OCI-LY3 (cell line): ENCODE measurements around the gene SYTL3.
"Not testable (repeated sequence)": the region's sequence is repeated elsewhere in the genome, so short reads cannot be mapped to it uniquely, and the experiment has no call there.

Experiments
- H2AFZ ChIP-seq: fragments of 200-600, 300-600 bp; shearing (Covaris generic); 2 replicates; pipeline ENCODE4 v1.6.0; 2014; ENCODE audit warnings: antibody characterized with exemption, low read depth, low read length
- H3K27ac ChIP-seq: fragments of 200-600, 300-600 bp; sonication (generic); 2 replicates; pipeline ENCODE4 v1.5.1; 2014; ENCODE audit warnings: mild to moderate bottlenecking, low read length, moderate library complexity, mixed read lengths
- H3K27me3 ChIP-seq: fragments of 200-600, 300-600 bp; sonication (generic); 2 replicates; pipeline ENCODE4 v1.6.1; 2014; ENCODE audit warnings: low read depth, low read length, mixed read lengths
- H3K36me3 ChIP-seq: fragments of 200-600, 300-600 bp; sonication (generic); replicated peaks from 2 replicates; pipeline ENCODE3; 2014; ENCODE audit warnings: low read depth, low read length, mixed read lengths
- H3K4me1 ChIP-seq: fragments of 300-600, 200-600 bp; sonication (generic); 2 replicates; pipeline ENCODE4 v1.6.1; 2014; ENCODE audit warnings: low read length, mixed read lengths
- H3K4me2 ChIP-seq: fragments of 200-600, 300-600 bp; sonication (generic); 2 replicates; pipeline ENCODE4 v1.6.1; 2014; ENCODE audit warnings: low read length, mixed read lengths
- H3K4me3 ChIP-seq: fragments of 300-600, 200-600 bp; sonication (generic); 2 replicates; pipeline ENCODE4 v1.5.1; 2014; ENCODE audit warnings: antibody characterized with exemption, mild to moderate bottlenecking, low read length, moderate library complexity
- H3K79me2 ChIP-seq: fragments of 300-600, 200-600 bp; shearing (Covaris generic); 2 replicates; pipeline ENCODE4 v1.6.1; 2014; ENCODE audit warnings: mild to moderate bottlenecking, low read length, mixed read lengths
- H3K9ac ChIP-seq: fragments of 300-600, 200-600 bp; shearing (Covaris generic); 2 replicates; pipeline ENCODE4 v1.6.0; 2014; ENCODE audit warnings: mild to moderate bottlenecking, low read length, moderate library complexity
- H3K9me3 ChIP-seq: fragments of 200-600, 300-600 bp; shearing (Covaris generic); 2 replicates; pipeline ENCODE4 v1.6.1; 2014; ENCODE audit warnings: low read length, mixed read lengths; ENCODE audit not compliant: insufficient read depth
- H4K20me1 ChIP-seq: fragments of 200-600, 300-600 bp; sonication (generic); 2 replicates; pipeline ENCODE4 v1.6.1; 2016; ENCODE audit warnings: low read length, mixed read lengths; ENCODE audit not compliant: insufficient read depth
- EZH2phosphoT487 ChIP-seq: fragments of 200-600 bp; shearing (Covaris generic); IDR thresholded peaks from 2 replicates; pipeline ENCODE4 v1.6.1; 2018; ENCODE audit warnings: antibody characterized with exemption, mixed run types, low read depth
- TF ChIP-seq, protein P1 (sequence below): fragments of 200-600, 300-600 bp; sonication (generic); IDR thresholded peaks from 2 replicates; pipeline ENCODE4 v1.5.1; 2014; ENCODE audit warnings: antibody characterized with exemption, low read length, low read depth

The SYTL3 gene

GRCh38 chr6:158605266-158605878 lies 44.5 kb upstream of the SYTL3 start:
- Histone ChIP-seq H3K9ac (no peak overlapping the region), H3K4me1 (no peaks in the 10 kb centered on the region), H2AFZ (no peak overlapping the region), H3K4me2 (no peak overlapping the region), H3K4me3 (no peak overlapping the region), H3K9me3 (no peaks in the 10 kb centered on the region), H4K20me1 (no peaks in the 10 kb centered on the region), H3K79me2 (no peaks in the 10 kb centered on the region), H3K27ac (no peak overlapping the region), H3K36me3 (peaks cover 5% of the 10 kb centered on the region), H3K27me3 (no peaks in the 10 kb centered on the region)
- TF ChIP-seq, protein P1, sequence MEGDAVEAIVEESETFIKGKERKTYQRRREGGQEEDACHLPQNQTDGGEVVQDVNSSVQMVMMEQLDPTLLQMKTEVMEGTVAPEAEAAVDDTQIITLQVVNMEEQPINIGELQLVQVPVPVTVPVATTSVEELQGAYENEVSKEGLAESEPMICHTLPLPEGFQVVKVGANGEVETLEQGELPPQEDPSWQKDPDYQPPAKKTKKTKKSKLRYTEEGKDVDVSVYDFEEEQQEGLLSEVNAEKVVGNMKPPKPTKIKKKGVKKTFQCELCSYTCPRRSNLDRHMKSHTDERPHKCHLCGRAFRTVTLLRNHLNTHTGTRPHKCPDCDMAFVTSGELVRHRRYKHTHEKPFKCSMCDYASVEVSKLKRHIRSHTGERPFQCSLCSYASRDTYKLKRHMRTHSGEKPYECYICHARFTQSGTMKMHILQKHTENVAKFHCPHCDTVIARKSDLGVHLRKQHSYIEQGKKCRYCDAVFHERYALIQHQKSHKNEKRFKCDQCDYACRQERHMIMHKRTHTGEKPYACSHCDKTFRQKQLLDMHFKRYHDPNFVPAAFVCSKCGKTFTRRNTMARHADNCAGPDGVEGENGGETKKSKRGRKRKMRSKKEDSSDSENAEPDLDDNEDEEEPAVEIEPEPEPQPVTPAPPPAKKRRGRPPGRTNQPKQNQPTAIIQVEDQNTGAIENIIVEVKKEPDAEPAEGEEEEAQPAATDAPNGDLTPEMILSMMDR, result peak; percentile 61
- TF ChIP-seq EZH2phosphoT487, result no peak

GRCh38 chr6:158606011-158606410 lies 43.8 kb upstream of the SYTL3 start:
- not testable (repeated sequence) for H3K9me3 ChIP-seq, H3K27me3 ChIP-seq, H3K36me3 ChIP-seq, H3K4me2 ChIP-seq, H3K9ac ChIP-seq, H3K27ac ChIP-seq, H3K4me3 ChIP-seq, H4K20me1 ChIP-seq, H3K4me1 ChIP-seq, H3K79me2 ChIP-seq, H2AFZ ChIP-seq

DNA sequence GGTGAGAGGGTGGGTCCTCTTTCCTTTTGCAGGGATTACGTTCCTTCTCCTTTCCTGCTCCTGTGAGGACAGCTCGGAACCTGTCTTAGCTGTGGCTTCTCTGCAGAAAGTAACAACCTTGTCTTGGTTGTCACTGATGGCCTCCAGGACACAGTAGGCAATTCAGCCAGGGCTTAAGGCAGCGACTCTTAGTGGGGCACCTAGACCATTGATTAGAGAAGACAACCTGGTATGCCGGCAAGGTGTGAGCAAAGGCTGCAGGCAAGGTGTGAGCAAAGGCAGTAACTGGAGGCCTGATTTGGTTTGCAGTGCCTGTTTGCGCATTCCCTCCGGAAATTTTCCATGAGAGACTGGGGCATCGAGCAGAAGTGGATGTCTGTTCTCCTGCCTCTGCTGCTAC lies 42.9 kb upstream of the SYTL3 start:
- Histone ChIP-seq H3K36me3 (peaks cover 5% of the 10 kb centered on the region), H3K79me2 (no peaks in the 10 kb centered on the region), H3K4me2 (no peak overlapping the region), H3K4me3 (no peak overlapping the region), H3K4me1 (no peaks in the 10 kb centered on the region), H3K9me3 (no peaks in the 10 kb centered on the region), H3K9ac (no peak overlapping the region), H4K20me1 (no peaks in the 10 kb centered on the region), H3K27me3 (no peaks in the 10 kb centered on the region), H3K27ac (no peak overlapping the region), H2AFZ (no peak overlapping the region)
- TF ChIP-seq, protein P1, result no peak
- no peak for TF ChIP-seq EZH2phosphoT487

DNA sequence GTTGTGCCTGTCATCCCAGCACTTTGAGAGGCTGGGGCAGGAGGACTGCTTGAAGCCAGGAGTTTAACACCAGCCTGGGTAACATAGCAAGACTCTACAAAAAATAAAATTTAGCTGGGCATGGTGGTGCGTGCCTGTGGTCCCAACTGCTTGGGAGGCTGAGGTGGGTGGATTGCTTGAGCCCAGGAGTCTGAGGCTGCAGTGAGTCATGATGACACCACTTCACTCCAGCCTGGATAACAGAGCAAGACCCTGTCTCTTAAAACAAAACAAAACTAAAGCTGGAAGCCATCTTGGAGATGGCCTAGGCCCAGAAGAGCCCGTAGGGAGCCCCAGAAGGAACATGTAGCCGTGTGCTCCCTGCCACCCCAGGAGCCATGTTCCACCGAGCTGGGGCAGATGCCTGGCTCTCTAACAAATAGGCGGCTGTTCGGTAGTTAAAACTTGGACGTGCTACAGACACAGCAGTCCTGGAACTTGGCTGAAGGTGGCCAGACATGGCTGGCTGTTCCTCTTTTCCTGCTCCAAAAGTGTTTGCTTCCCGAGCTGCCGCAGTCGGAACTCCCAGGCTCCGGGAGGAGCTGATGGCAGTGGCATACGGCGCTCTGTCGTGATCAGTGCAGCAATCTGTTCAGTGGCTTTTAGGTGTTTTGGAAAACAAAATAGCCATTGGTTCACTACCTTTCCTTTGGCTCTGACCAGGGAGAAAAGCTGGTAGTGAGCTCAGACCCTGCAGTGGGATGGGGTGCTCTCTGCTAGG lies 42.3 kb upstream of the SYTL3 start:
- no peaks in the 10 kb centered on the region for H4K20me1 ChIP-seq
- H2AFZ ChIP-seq, result no peak overlapping the region
- TF ChIP-seq, protein P1, result no peak
- no peak for TF ChIP-seq EZH2phosphoT487
- no peaks in the 10 kb centered on the region for H3K27me3 ChIP-seq
- H3K4me2 ChIP-seq, result no peak overlapping the region
- no peaks in the 10 kb centered on the region for H3K79me2 ChIP-seq
- no peak overlapping the region for H3K4me3 ChIP-seq
- H3K27ac ChIP-seq, result no peak overlapping the region
- no peaks in the 10 kb centered on the region for H3K4me1 ChIP-seq
- H3K36me3 ChIP-seq, result peaks cover 5% of the 10 kb centered on the region
- H3K9me3 ChIP-seq, result no peaks in the 10 kb centered on the region
- H3K9ac ChIP-seq, result no peak overlapping the region
